ENCODE results near the gene SUN3.

SUN3 gene

DNA sequence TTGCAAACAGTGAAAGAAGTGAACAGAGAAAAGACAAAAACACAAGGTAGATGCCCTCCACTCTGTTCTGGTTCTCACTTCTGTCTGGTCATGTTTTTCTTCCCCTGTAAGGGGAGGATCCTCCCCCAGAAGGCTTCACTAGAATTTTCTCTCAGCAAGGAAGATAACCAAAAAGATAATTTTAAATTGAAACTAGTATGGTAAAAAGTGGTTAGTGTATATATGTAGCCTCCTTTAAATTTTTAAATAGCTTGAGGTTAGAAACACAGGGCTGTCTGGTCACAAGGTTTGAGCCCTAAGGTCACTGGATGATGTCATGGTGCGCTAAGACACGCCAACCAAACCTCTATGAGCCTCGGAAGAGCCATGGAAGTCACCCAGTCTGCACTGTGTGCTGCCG, 75.1 kb downstream of the SUN3 start:
- Histone ChIP-seq H3K4me3 (no peak overlapping the region), H3K27ac (no peak overlapping the region)
- DNase-seq (ENCODE audit: low spot score) = no peak
- TF ChIP-seq, protein P1, sequence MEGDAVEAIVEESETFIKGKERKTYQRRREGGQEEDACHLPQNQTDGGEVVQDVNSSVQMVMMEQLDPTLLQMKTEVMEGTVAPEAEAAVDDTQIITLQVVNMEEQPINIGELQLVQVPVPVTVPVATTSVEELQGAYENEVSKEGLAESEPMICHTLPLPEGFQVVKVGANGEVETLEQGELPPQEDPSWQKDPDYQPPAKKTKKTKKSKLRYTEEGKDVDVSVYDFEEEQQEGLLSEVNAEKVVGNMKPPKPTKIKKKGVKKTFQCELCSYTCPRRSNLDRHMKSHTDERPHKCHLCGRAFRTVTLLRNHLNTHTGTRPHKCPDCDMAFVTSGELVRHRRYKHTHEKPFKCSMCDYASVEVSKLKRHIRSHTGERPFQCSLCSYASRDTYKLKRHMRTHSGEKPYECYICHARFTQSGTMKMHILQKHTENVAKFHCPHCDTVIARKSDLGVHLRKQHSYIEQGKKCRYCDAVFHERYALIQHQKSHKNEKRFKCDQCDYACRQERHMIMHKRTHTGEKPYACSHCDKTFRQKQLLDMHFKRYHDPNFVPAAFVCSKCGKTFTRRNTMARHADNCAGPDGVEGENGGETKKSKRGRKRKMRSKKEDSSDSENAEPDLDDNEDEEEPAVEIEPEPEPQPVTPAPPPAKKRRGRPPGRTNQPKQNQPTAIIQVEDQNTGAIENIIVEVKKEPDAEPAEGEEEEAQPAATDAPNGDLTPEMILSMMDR (IDR thresholded peaks at IDR 0.05) = no peak

DNA sequence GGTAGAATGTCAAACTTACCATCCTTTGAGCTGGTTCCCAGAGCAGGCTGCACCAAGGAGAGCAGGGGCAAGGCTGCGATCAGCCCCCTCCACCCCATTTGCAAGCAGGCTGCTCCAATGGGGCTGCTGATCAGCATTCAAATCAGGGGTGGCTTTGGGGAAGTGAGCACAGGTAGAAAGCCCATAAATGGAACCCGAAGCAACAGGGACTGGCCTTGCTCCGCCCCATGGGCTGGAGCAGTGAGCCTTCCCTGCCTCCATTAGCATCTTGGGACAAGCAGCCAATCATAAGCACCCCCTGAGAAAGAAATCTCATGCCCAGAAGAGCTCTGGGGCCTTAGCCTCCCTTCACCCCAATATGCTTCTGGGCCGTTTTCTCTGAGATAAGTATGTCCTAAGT, 76.7 kb downstream of the SUN3 start:
- H3K4me3 ChIP-seq = no peak overlapping the region
- no peak overlapping the region for H3K27ac ChIP-seq
- TF ChIP-seq, protein P1 (IDR thresholded peaks at IDR 0.05) = no peak

DNA sequence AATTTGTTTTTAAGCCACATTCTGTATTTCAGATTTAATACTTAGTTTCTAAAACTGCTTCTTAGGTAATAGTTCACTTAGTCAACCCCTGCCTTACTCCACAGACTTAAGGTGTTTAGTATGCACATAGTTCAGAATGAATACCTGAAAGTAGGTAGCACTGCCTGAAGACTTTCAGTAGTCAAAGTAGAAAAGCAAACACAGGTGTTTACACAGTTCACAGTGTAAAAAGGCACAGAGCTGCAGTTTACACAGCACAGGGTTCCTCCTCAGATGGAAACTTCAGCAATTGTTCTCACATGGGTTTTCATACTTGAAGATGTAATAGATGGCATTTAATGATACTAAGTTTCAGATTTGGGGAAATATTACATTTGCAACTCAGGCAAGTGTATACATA, 77.5 kb downstream of the SUN3 start:
- H3K27ac ChIP-seq = no peak overlapping the region
- no peak for DNase-seq (ENCODE audit: low spot score)

More for the DNA sequence above, 76.7 kb downstream of the SUN3 start:
- no peak for DNase-seq (ENCODE audit: low spot score)

DNA sequence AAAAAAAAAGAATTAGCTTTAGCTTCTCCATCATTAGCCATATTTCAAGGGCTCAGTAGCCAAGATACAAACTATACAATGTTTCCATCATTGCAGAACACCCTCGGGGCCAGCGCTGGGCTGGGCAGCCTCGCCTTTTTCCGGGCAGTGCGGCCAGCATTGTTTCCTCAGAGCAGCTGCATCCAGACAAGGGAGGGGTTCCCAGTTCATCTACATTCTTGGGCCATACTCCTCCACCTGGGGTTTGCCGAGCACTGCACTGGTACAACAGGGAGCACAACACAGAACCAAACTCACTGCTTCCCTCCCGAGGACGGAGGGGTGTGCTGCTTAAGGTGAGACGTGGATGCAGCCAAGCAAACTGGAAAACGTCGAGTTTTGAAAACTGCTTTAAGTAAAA, 78.2 kb downstream of the SUN3 start:
- DNase-seq (ENCODE audit: low spot score) = no peak
- Histone ChIP-seq H3K4me3 (no peak overlapping the region), H3K27ac (no peak overlapping the region)
- TF ChIP-seq, protein P1 (IDR thresholded peaks at IDR 0.05) = no peak

More for the DNA sequence above, 77.5 kb downstream of the SUN3 start:
- no peak overlapping the region for H3K4me3 ChIP-seq
- TF ChIP-seq, protein P1 (IDR thresholded peaks at IDR 0.05) = no peak

DNA sequence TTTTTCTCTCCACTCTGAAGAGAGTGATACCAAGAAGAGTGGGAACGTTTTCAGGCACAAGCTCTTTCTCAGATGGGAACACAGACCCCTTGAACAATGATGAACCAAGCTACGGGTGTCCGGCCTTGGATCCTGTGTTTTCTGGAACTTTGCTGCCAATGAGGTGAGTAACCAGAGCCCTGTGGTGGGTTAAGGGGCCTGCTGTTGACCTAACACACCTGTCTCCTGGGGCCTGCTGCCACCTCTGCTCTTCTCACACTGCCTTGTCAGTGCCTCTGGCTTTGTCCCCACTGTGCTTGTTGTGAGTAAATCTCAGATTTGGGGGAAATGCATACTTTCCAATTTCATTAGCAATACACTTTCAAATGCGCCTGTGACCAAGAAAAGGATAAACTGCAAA, 79.2 kb downstream of the SUN3 start:
- no peak overlapping the region for H3K27ac ChIP-seq
- no peak for DNase-seq (ENCODE audit: low spot score)
- no peak overlapping the region for H3K4me3 ChIP-seq
- TF ChIP-seq, protein P1 (IDR thresholded peaks at IDR 0.05) = no peak

DNA sequence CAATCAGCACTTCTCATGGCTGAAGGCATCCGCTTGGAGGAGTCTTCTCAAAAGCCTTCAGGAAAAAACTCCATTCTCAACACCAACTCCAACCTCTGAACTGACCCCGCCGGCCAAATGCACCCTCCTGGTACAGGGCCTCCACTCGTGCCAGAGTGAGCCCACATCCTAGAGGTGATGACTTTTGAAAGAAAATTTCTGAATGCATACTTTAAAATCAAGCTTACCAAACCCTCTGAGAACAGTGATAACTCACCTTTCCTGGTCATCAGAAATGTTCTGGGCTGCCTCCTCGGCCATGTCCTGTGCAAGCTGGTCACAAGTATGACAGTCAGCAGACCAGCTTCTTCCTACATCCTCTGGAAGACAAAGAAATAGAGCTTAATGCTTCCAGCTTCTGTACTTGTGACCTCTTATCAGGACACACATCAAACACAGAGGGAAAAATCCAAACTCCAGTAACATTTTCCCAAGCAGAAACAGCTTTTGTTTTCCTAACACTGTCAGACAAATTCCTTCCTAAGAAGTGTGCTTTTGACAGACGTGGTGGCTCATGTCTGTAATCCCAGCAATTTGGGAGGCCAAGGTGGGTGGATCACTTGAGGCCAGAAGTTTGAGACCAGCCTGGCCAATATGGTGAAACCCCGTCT, 80.6 kb downstream of the SUN3 start, which contains the start of gene PKD1L1:
Gene PKD1L1, minus strand, starts transcription at position 326 of the 650 bp plus-strand sequence. Its CDS starts 26 bp downstream, at position 300.
- TF ChIP-seq, protein P1 (IDR thresholded peaks at IDR 0.05) = no peak
- Histone ChIP-seq H3K27ac (no peak within 1 kb of the TSS), H3K4me3 (no peak within 1 kb of the TSS)
- no peak for DNase-seq (ENCODE audit: low spot score)

DNA sequence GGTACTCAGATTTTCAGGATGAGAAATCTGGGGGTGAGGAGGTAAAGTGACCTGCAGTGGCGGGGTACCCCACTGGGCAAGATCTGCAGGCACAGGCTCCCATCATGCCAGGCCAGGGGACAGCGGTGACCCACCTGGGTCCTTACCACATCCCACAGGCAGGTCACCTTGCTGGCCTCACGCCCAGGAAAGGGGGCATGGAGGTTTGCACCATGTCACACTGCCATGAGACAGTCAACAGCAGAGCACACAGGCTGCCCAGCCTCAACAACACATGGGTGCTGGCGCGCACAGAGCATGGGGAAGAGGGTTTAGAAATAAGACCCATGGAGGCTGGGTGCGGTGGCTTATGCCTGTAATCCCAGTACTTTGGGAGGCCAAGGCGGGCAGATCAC, 81.6 kb downstream of the SUN3 start:
- DNase-seq (ENCODE audit: low spot score) = no peak
- Histone ChIP-seq H3K27ac (no peak overlapping the region), H3K4me3 (no peak overlapping the region)
- TF ChIP-seq, protein P1 (IDR thresholded peaks at IDR 0.05) = no peak

Measured in coronary artery (tissue), 2 donors.